ENCODE results near the gene SYNGAP1.

Gene SYNGAP1

GRCh38 chr6:33421344-33421643 lies 1.4 kb downstream of the SYNGAP1 start:
- no peak for DNase-seq (ENCODE audit: low spot score)

GRCh38 chr6:33423777-33424176 lies 3.9 kb downstream of the SYNGAP1 start:
- DNase-seq (ENCODE audit: low spot score), result no peak

GRCh38 chr6:33424855-33425667 lies 5.2 kb downstream of the SYNGAP1 start:
- no peak for DNase-seq (ENCODE audit: low spot score)

- peak; percentile 52 for DNase-seq (ENCODE audit: low spot score)
Observed at GRCh38 chr6:33425668-33426577, 6.1 kb downstream of the SYNGAP1 start.

- no peak for DNase-seq (ENCODE audit: low spot score)
Observed at GRCh38 chr6:33426590-33427511, 7.0 kb downstream of the SYNGAP1 start.

- DNase-seq (ENCODE audit: low spot score), result no peak
Observed at GRCh38 chr6:33427585-33428223, 7.8 kb downstream of the SYNGAP1 start.

GRCh38 chr6:33428224-33428965 lies 8.5 kb downstream of the SYNGAP1 start:
- no peak for DNase-seq (ENCODE audit: low spot score)

- no peak for DNase-seq (ENCODE audit: low spot score)
Observed at GRCh38 chr6:33428966-33429749, 9.3 kb downstream of the SYNGAP1 start.

GRCh38 chr6:33429750-33430052 lies 9.8 kb downstream of the SYNGAP1 start:
- no peak for DNase-seq (ENCODE audit: low spot score)

- no peak for DNase-seq (ENCODE audit: low spot score)
Observed at GRCh38 chr6:33430334-33430733, 10.5 kb downstream of the SYNGAP1 start.

GRCh38 chr6:33430991-33431879 lies 11.4 kb downstream of the SYNGAP1 start:
- no peak for DNase-seq (ENCODE audit: low spot score)

GRCh38 chr6:33431880-33432541 lies 12.1 kb downstream of the SYNGAP1 start:
- DNase-seq (ENCODE audit: low spot score), result no peak

GRCh38 chr6:33432546-33432945 lies 12.7 kb downstream of the SYNGAP1 start:
- DNase-seq (ENCODE audit: low spot score), result no peak

GRCh38 chr6:33433001-33433543 lies 13.2 kb downstream of the SYNGAP1 start:
- no peak for DNase-seq (ENCODE audit: low spot score)

- no peak for DNase-seq (ENCODE audit: low spot score)
Observed at GRCh38 chr6:33433544-33434191, 13.8 kb downstream of the SYNGAP1 start.

- no peak for DNase-seq (ENCODE audit: low spot score)
Observed at GRCh38 chr6:33434961-33435360, 15.1 kb downstream of the SYNGAP1 start.

GRCh38 chr6:33437666-33438065 lies 17.8 kb downstream of the SYNGAP1 start:
- DNase-seq (ENCODE audit: low spot score), result no peak

Measured in kidney capillary endothelial cell (primary cell).